ENCODE results near the gene ARL8B.

DNA sequence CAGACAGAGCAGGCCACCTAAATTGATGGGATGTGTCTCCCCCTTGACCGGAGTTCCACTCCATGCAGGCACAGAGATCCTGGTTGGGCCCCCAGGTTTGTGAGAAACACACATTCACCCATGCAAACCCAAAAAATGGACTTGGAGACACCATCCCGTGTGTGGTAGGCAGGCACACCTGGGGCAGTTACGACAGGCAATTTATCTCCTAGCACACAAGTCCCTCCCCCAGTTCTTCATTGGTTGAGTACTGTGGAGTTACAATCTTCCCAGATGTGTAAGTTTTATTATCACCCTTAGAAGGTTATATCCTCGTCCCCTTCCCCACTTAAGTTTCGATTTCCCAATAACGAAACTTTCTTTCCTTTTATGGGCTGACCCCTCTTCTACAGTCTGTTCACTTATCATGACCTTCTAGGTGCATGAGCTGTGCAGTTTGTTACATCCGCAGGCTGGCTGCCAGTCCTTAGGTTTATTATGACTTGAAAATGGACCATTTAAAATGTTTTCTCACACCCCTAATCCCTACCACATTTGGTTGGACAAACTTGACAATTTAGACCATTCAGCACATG, 27.3 kb downstream of the ARL8B start:
- TF ChIP-seq TAF1 (IDR thresholded peaks at IDR 0.05; ENCODE audit: borderline replicate concordance, low read depth, low read length) (no peak), POLR2A (IDR thresholded peaks at IDR 0.05; ENCODE audit: low read depth, low read length) (no peak), POLR2AphosphoS5 (IDR thresholded peaks at IDR 0.05; ENCODE audit: low read depth, low read length) (no peak)
